ENCODE measurements around the gene FCRL5.

DNA sequence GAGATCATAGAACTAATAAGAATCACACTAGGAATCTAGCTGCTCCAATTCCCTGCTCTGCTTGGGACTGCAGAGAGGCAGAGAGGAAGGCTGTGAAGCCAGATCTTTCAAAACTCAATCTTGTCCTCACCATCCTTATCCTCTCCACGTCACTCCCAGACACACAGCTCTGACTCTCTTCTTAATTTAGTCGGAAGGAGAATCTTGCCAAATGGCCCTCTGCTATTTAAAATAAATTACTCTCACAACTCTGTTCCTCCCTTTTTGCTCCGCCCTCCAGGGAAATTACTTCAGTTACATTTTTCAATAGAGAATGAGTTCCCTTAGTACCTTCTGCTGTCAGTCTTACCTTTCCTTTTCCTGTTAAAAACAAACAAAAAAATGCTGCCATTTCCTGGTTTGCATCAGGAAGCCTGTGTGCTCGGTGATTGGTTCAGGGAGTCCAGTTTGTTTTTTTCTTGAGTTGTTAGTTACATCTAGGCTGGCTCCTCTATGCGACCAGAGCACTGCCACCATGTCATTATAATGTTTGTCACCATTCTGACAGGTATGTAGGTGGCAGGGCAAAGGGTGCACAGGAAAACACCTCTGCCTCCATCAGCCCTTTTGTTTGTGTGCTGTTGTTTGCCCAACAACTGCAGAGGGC lies 80.1 kb downstream of the FCRL5 start:
- TF ChIP-seq, protein P1, sequence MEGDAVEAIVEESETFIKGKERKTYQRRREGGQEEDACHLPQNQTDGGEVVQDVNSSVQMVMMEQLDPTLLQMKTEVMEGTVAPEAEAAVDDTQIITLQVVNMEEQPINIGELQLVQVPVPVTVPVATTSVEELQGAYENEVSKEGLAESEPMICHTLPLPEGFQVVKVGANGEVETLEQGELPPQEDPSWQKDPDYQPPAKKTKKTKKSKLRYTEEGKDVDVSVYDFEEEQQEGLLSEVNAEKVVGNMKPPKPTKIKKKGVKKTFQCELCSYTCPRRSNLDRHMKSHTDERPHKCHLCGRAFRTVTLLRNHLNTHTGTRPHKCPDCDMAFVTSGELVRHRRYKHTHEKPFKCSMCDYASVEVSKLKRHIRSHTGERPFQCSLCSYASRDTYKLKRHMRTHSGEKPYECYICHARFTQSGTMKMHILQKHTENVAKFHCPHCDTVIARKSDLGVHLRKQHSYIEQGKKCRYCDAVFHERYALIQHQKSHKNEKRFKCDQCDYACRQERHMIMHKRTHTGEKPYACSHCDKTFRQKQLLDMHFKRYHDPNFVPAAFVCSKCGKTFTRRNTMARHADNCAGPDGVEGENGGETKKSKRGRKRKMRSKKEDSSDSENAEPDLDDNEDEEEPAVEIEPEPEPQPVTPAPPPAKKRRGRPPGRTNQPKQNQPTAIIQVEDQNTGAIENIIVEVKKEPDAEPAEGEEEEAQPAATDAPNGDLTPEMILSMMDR (IDR thresholded peaks at IDR 0.05), result no peak
- no peak for TF ChIP-seq POLR2A (IDR thresholded peaks at IDR 0.05)
